Sigmoid colon (tissue), 4 donors: ENCODE data around the gene TRIO.

ENCODE experiments used
- CTCF ChIP-seq, 4 experiments: fragments of 450-650 bp in 3 of 4; fragments of 200-600 bp in 1 of 4; IDR thresholded peaks; one replicate each; pipeline ENCODE4 v1.5.1; 2016 to 2019; ENCODE audit warnings: antibody characterized with exemption in 4 of 4, mild to moderate bottlenecking in 3 of 4, moderate library complexity in 2 of 4
- EP300 ChIP-seq, 4 donors: sonication (generic); formaldehyde crosslinking; IDR thresholded peaks; one replicate each; pipeline ENCODE4 v1.6.1; 2017; ENCODE audit warnings: antibody characterized with exemption in 4 of 4
- POLR2A ChIP-seq, 2 donors: fragments of 450-650 bp; IDR thresholded peaks; one replicate each; pipeline ENCODE4 v1.6.1; 2016; ENCODE audit warnings: antibody characterized with exemption in 2 of 2, mild to moderate bottlenecking in 2 of 2, moderate library complexity in 2 of 2
- POLR2AphosphoS5 ChIP-seq, 4 donors: sonication (generic); formaldehyde crosslinking; IDR thresholded peaks; one replicate each; pipeline ENCODE4 v1.6.1; 2017; ENCODE audit warnings: antibody characterized with exemption in 4 of 4

- TF ChIP-seq CTCF (IDR thresholded peaks at IDR 0.05) (no peak), POLR2A (IDR thresholded peaks at IDR 0.05) (no peak), POLR2AphosphoS5 (IDR thresholded peaks at IDR 0.05) (no peak), EP300 (IDR thresholded peaks at IDR 0.05) (no peak)
Measured at GRCh38 chr5:14400611-14401010, 257.5 kb downstream of the TRIO start.
